Fibroblast of lung (primary cell): Measurements from ENCODE around the gene SETBP1. TPM values are rescaled to one million over a fixed set of nuclear protein-coding genes. Genes with fewer than 3 reads are reported as not detected.
A peak's percentile ranks its signal among the peaks of the same experiment; 100 is the strongest.

Source experiments
- DNase-seq, 2 donors: peaks; one replicate each; pipeline versions ENCODE4 v3.0.0 to v3.0.0-alpha.2; 2010; ENCODE audit warnings: low read depth in 2 of 2
- H2AFZ ChIP-seq: 2 replicates; pipeline ENCODE4 v1.5.1; 2012; ENCODE audit warnings: low read length, control low read depth, inconsistent platforms
- H3K27ac ChIP-seq: 2 replicates; pipeline ENCODE4 v1.5.1; 2011; ENCODE audit warnings: low read length, control low read depth; ENCODE audit not compliant: insufficient read depth
- H3K27me3 ChIP-seq: 2 replicates; pipeline ENCODE4 v1.5.1; 2011; ENCODE audit warnings: mild to moderate bottlenecking, low read length; ENCODE audit not compliant: control insufficient read depth, insufficient read depth
- H3K36me3 ChIP-seq: 2 replicates; pipeline ENCODE4 v1.5.1; 2011; ENCODE audit warnings: low read length; ENCODE audit not compliant: control insufficient read depth, insufficient read depth
- H3K4me1 ChIP-seq: 2 replicates; pipeline ENCODE4 v1.5.1; 2011; ENCODE audit warnings: low read length; ENCODE audit not compliant: control insufficient read depth, insufficient read depth; ENCODE audit errors: extremely low read depth
- H3K4me2 ChIP-seq: 2 replicates; pipeline ENCODE4 v1.5.1; 2011; ENCODE audit warnings: low read length, control low read depth; ENCODE audit not compliant: insufficient read depth; ENCODE audit errors: extremely low read depth
- H3K4me3 ChIP-seq, 4 experiments: fragments of 200-600 bp in 1 of 4; sonication (generic) in 1 of 4; replicated peaks in 1 of 4; 2 replicates each; pipeline ENCODE4 v1.5.1; 2011 to 2016; ENCODE audit warnings: low read length in 4 of 4, low read depth in 3 of 4, mild to moderate bottlenecking in 3 of 4, control low read depth in 2 of 4, inconsistent platforms in 1 of 4, mixed read lengths in 1 of 4; ENCODE audit not compliant: insufficient read depth in 1 of 4; ENCODE audit errors: control extremely low read depth in 1 of 4
- H3K79me2 ChIP-seq: 2 replicates; pipeline ENCODE4 v1.5.1; 2012; ENCODE audit warnings: mild to moderate bottlenecking, low read length, inconsistent platforms; ENCODE audit not compliant: control insufficient read depth, insufficient read depth
- H3K9ac ChIP-seq: 2 replicates; pipeline ENCODE4 v1.5.1; 2011; ENCODE audit warnings: mild to moderate bottlenecking, low read length, control low read depth; ENCODE audit not compliant: insufficient read depth
- H3K9me3 ChIP-seq: 2 replicates; pipeline ENCODE4 v1.5.1; 2012; ENCODE audit warnings: low read depth, low read length; ENCODE audit not compliant: control insufficient read depth, insufficient read depth
- H4K20me1 ChIP-seq: 2 replicates; pipeline ENCODE4 v1.5.1; 2011; ENCODE audit warnings: low read length; ENCODE audit not compliant: control insufficient read depth, insufficient read depth; ENCODE audit errors: extremely low read depth
- CTCF ChIP-seq, 2 donors: IDR thresholded peaks in 1 of 2; conservative IDR thresholded peaks in 1 of 2; 1 replicate in 1 of 2; 2 replicates in 1 of 2; pipeline ENCODE4 v1.5.1; 2011 to 2012; ENCODE audit warnings: low read length in 2 of 2, control low read depth in 1 of 2, inconsistent platforms in 1 of 2, low read depth in 1 of 2, mild to moderate bottlenecking in 1 of 2
- EZH2 ChIP-seq: IDR thresholded peaks from 2 replicates; pipeline ENCODE4 v1.5.1; 2012; ENCODE audit warnings: low read length, control low read depth, mild to moderate bottlenecking; ENCODE audit errors: missing control alignments
- polyA plus RNA-seq, 2 donors: library from polyadenylated mRNA; depleted of rRNA in 1 of 2; stranded (reverse) in 1 of 2; unstranded in 1 of 2; fragments of >200 nt; gene quantifications; 2 replicates each; pipeline ENCODE4 v1.2.1, GENCODE V29; 2011 to 2012; ENCODE audit warnings: missing spikeins in 1 of 2
- total RNA-seq: library from RNA; depleted of rRNA; stranded (reverse); fragments of >200 nt; gene quantifications from 2 replicates; pipeline ENCODE4 v1.2.1, GENCODE V29; 2014

SETBP1 gene
- total and polyA plus RNA-seq, 2 donors (not counting 1 experiment from before 2014, with no cell fraction given), result 4.5 to 5.4 TPM

DNA sequence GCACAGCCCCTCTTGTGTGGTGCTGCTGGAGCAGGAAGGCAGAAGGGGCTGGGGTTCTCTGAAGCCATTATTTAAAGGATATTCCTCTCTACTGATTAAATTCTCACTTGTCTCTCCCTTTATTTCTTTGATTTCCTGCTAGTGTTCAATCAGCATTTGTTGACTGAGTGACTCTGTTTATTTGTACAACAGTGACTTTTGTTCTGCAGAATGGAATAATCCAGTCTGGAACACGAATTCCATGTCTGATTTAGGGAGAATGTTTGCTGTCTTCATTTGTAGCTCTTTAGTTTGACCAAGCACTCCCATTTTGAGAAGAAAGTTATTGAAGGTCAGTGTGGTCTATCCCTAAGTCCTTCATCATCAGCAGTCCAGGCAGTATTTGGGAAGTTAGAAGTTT is 141.2 kb downstream of the SETBP1 start:
- no peak for DNase-seq
- no peaks in the 10 kb centered on the region for H3K36me3 ChIP-seq
- H3K79me2 ChIP-seq, result no peaks in the 10 kb centered on the region
- no peak overlapping the region for H3K4me2 ChIP-seq
- H3K9me3 ChIP-seq, result no peaks in the 10 kb centered on the region
- peaks cover 5% of the 10 kb centered on the region for H3K4me1 ChIP-seq
- no peak overlapping the region for H2AFZ ChIP-seq
- TF ChIP-seq EZH2, result no peak
- TF ChIP-seq CTCF (conservative IDR thresholded peaks at IDR 0.05 in 1 of 2, IDR thresholded peaks at IDR 0.05 in 1 of 2; ENCODE audit: low read depth in 1 of 2, low read length in 2 of 2), result no peak
- H4K20me1 ChIP-seq, result no peaks in the 10 kb centered on the region
- no peak overlapping the region for H3K4me3 ChIP-seq
- no peak overlapping the region for H3K27ac ChIP-seq
- no peak overlapping the region for H3K9ac ChIP-seq
- H3K27me3 ChIP-seq, result no peaks in the 10 kb centered on the region

DNA sequence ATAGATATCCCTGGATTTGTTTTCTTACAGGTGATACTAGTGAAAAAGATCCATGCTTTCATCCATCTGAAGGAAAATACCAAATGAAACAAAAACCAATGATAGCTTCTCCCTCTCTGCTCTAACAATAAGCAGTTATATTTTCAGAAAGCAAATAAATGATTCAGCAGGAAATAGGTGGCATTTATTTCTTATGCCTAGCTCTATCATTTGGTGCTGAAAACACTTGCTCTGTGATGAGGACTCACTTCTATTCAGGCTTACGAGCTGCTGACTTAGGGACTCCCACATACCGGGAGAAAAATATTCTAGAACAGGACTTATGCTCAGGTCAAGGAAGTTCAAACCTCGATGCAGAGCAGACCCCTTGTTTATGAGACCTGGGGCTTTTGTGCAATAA is 142.6 kb downstream of the SETBP1 start:
- H4K20me1 ChIP-seq, result no peaks in the 10 kb centered on the region
- no peak overlapping the region for H3K27ac ChIP-seq
- H3K9ac ChIP-seq, result no peak overlapping the region
- H3K4me1 ChIP-seq, result peaks cover 9% of the 10 kb centered on the region
- no peak for DNase-seq
- no peaks in the 10 kb centered on the region for H3K36me3 ChIP-seq
- no peaks in the 10 kb centered on the region for H3K27me3 ChIP-seq
- H3K4me3 ChIP-seq, result no peak overlapping the region
- H3K9me3 ChIP-seq, result no peaks in the 10 kb centered on the region
- no peaks in the 10 kb centered on the region for H3K79me2 ChIP-seq
- no peak overlapping the region for H2AFZ ChIP-seq
- TF ChIP-seq CTCF (conservative IDR thresholded peaks at IDR 0.05 in 1 of 2, IDR thresholded peaks at IDR 0.05 in 1 of 2; ENCODE audit: low read depth in 1 of 2, low read length in 2 of 2) (no peak), EZH2 (no peak)
- H3K4me2 ChIP-seq, result no peak overlapping the region

- DNase-seq, result peak; percentile 18 to 90
- no peaks in the 10 kb centered on the region for H3K9me3 ChIP-seq
- no peak overlapping the region for H3K4me2 ChIP-seq
- H4K20me1 ChIP-seq, result no peaks in the 10 kb centered on the region
- no peak overlapping the region for H3K9ac ChIP-seq
- H3K4me3 ChIP-seq, result no peak overlapping the region
- H2AFZ ChIP-seq, result no peak overlapping the region
- no peak for TF ChIP-seq EZH2
- TF ChIP-seq CTCF (conservative IDR thresholded peaks at IDR 0.05 in 1 of 2, IDR thresholded peaks at IDR 0.05 in 1 of 2; ENCODE audit: low read depth in 1 of 2, low read length in 2 of 2), result no peak
- no peaks in the 10 kb centered on the region for H3K79me2 ChIP-seq
- H3K36me3 ChIP-seq, result no peaks in the 10 kb centered on the region
- H3K27ac ChIP-seq, result no peak overlapping the region
- H3K27me3 ChIP-seq, result no peaks in the 10 kb centered on the region
- H3K4me1 ChIP-seq, result peaks cover 9% of the 10 kb centered on the region
Measured at GRCh38 chr18:44823782-44824181, 143.1 kb downstream of the SETBP1 start.
